Endothelial cell of umbilical vein (primary cell): ENCODE data around the gene PTP4A1. TPM values are rescaled to one million over a fixed set of nuclear protein-coding genes. Genes with fewer than 3 reads are reported as not detected.

Experiments
- BruUV-seq: library from RNA; stranded (reverse); fragments of 400-500 nt; replicated peaks from 2 replicates; lab custom pipeline; 2021; lab: Mats Ljungman, UMichigan
- CTCF ChIA-PET: fragments of 300-600, 350-600 bp; sonication (Branson Sonifier 250); formaldehyde crosslinking; loops from one replicate; lab custom pipeline; 2021; ENCODE audit warnings: antibody characterized with exemption, inconsistent platforms; lab: Charles Lee
- POLR2A ChIA-PET: fragments of 300-600, 350-600 bp; sonication (Branson Sonifier 250); formaldehyde crosslinking; loops from one replicate; lab custom pipeline; 2021; ENCODE audit warnings: antibody characterized with exemption, inconsistent platforms; lab: Charles Lee
- DNase-seq: peaks from one replicate; pipeline ENCODE4 v3.0.0-alpha.2; 2011; ENCODE audit warnings: low read depth, low spot score
- FAIRE-seq: peaks from 2 replicates; lab custom pipeline; 2011; peaks lifted over from hg19 to GRCh38; lab: Jason Lieb, UNC
- H2AFZ ChIP-seq: 2 replicates; pipeline ENCODE4 v1.6.0; 2012; ENCODE audit warnings: low read depth, low read length, control low read depth, inconsistent platforms
- H3K27ac ChIP-seq: 2 replicates; pipeline ENCODE4 v1.5.1; 2011; ENCODE audit warnings: low read depth, mild to moderate bottlenecking, control low read depth, low read length, moderate library complexity; ENCODE audit not compliant: insufficient read depth
- H3K27me3 ChIP-seq, 2 experiments: 2 replicates each; pipeline versions ENCODE4 v1.6.0 to v1.6.1; 2011; ENCODE audit warnings: low read length in 2 of 2, mixed read lengths in 1 of 2; ENCODE audit not compliant: control insufficient read depth in 2 of 2, insufficient read depth in 2 of 2
- H3K36me3 ChIP-seq, 2 experiments: 2 replicates in 1 of 2; 3 replicates in 1 of 2; pipeline ENCODE4 v1.5.1; 2011; ENCODE audit warnings: low read length in 2 of 2, mild to moderate bottlenecking in 1 of 2, moderate library complexity in 1 of 2; ENCODE audit not compliant: control insufficient read depth in 2 of 2, insufficient read depth in 2 of 2; ENCODE audit errors: extremely low read depth in 1 of 2
- H3K4me1 ChIP-seq: 3 replicates; pipeline ENCODE4 v1.5.1; 2011; ENCODE audit warnings: mild to moderate bottlenecking, low read length; ENCODE audit not compliant: control insufficient read depth, insufficient read depth; ENCODE audit errors: extremely low read depth
- H3K4me2 ChIP-seq: 2 replicates; pipeline ENCODE4 v1.6.1; 2011; ENCODE audit warnings: low read length, control low read depth, mixed read lengths; ENCODE audit not compliant: insufficient read depth
- H3K4me3 ChIP-seq, 3 experiments: fragments of 200-600 bp in 1 of 3; sonication (generic), shearing (Covaris generic) in 1 of 3; replicated peaks in 1 of 3; 2 replicates each; pipeline ENCODE4 v1.5.1; 2011 to 2016; ENCODE audit warnings: control low read depth in 3 of 3, low read length in 3 of 3, mild to moderate bottlenecking in 2 of 3, inconsistent platforms in 1 of 3, low read depth in 1 of 3, moderate library complexity in 1 of 3; ENCODE audit not compliant: insufficient read depth in 1 of 3
- H3K79me2 ChIP-seq: 2 replicates; pipeline ENCODE4 v1.6.0; 2012; ENCODE audit warnings: low read length, inconsistent platforms; ENCODE audit not compliant: control insufficient read depth, insufficient read depth
- H3K9ac ChIP-seq: replicated peaks from 2 replicates; pipeline ENCODE3; 2011; ENCODE audit warnings: low read length, control low read depth; ENCODE audit not compliant: insufficient read depth; ENCODE audit errors: extremely low read depth
- H3K9me1 ChIP-seq: replicated peaks from 3 replicates; pipeline ENCODE4 v1.6.0; 2011; ENCODE audit warnings: mild to moderate bottlenecking, low read length; ENCODE audit not compliant: control insufficient read depth, insufficient read depth; ENCODE audit errors: extremely low read depth
- H3K9me3 ChIP-seq: replicated peaks from 2 replicates; pipeline ENCODE4 v1.5.1; 2012; ENCODE audit warnings: low read length, inconsistent platforms; ENCODE audit not compliant: control insufficient read depth, insufficient read depth
- H4K20me1 ChIP-seq: replicated peaks from 2 replicates; pipeline ENCODE3; 2011; ENCODE audit warnings: mild to moderate bottlenecking, low read length; ENCODE audit not compliant: control insufficient read depth, insufficient read depth; ENCODE audit errors: extremely low read depth
- CTCF ChIP-seq, 2 donors: IDR thresholded peaks; 1 replicate in 1 of 2; 2 replicates in 1 of 2; pipeline ENCODE4 v1.5.1; 2011; ENCODE audit warnings: low read length in 2 of 2, mild to moderate bottlenecking in 2 of 2, moderate library complexity in 2 of 2, control low read depth in 1 of 2, inconsistent platforms in 1 of 2, low read depth in 1 of 2; ENCODE audit not compliant: insufficient read depth in 1 of 2; ENCODE audit errors: extremely low read depth in 1 of 2
- EZH2 ChIP-seq: IDR thresholded peaks from 2 replicates; pipeline ENCODE4 v1.6.1; 2012; ENCODE audit warnings: borderline replicate concordance, low read depth, mild to moderate bottlenecking, moderate library complexity, low read length, inconsistent platforms; ENCODE audit not compliant: severe bottlenecking
- FOS ChIP-seq: IDR thresholded peaks from 2 replicates; pipeline ENCODE4 v1.6.1; 2011; ENCODE audit warnings: mild to moderate bottlenecking, low read length, moderate library complexity, borderline replicate concordance; ENCODE audit not compliant: insufficient read depth
- GATA2 ChIP-seq: IDR thresholded peaks from 2 replicates; pipeline ENCODE4 v1.7.0; 2011; ENCODE audit warnings: low read depth, mild to moderate bottlenecking, moderate library complexity, mixed read lengths, low read length; ENCODE audit not compliant: insufficient read length, insufficient read depth
- JUN ChIP-seq: IDR thresholded peaks from 2 replicates; pipeline ENCODE4 v1.6.1; 2011; ENCODE audit warnings: borderline replicate concordance, low read depth; ENCODE audit not compliant: insufficient read length, insufficient read depth
- MAX ChIP-seq: IDR thresholded peaks from 2 replicates; pipeline ENCODE4 v1.6.1; 2011; ENCODE audit not compliant: insufficient read depth, insufficient read length
- MYC ChIP-seq: IDR thresholded peaks from one replicate; pipeline ENCODE4 v1.6.1; 2011; ENCODE audit warnings: mild to moderate bottlenecking, low read depth, low read length
- POLR2A ChIP-seq: IDR thresholded peaks from 2 replicates; pipeline ENCODE4 v1.6.1; 2012; ENCODE audit warnings: low read depth, mild to moderate bottlenecking, control low read depth, low read length
- POLR2AphosphoS5 ChIP-seq: IDR thresholded peaks from 2 replicates; pipeline ENCODE4 v1.6.1; 2012; ENCODE audit warnings: low read depth, mild to moderate bottlenecking, control low read depth, low read length, moderate library complexity; ENCODE audit not compliant: insufficient read depth
- dilution Hi-C: fragments of 300-500 bp; cut with MboI; formaldehyde crosslinking; loops from one replicate; pipeline ENCODE4 v1.15.0; 2019; ENCODE audit warnings: low sequenced_read_pairs; ENCODE audit not compliant: extremely low pct_ligation_motif_present
- intact Hi-C: fragments of 100-400 bp; cut with micrococcal nuclease; formaldehyde crosslinking; loops from one replicate; pipeline ENCODE4 v1.10.0; 2022
- polyA plus RNA-seq, 4 experiments: library from polyadenylated mRNA; depleted of rRNA in 3 of 4; stranded (reverse) in 3 of 4; unstranded in 1 of 4; fragments of >200 nt; gene quantifications; 2 replicates each; pipeline versions ENCODE4 v1.2.1 to v1.2.3, GENCODE V29; 2011 to 2012; ENCODE audit warnings: missing spikeins in 1 of 4
- total RNA-seq: library from RNA; stranded (reverse); gene quantifications from 2 replicates; pipeline ENCODE4 v1.2.3, GENCODE V29; 2021

Gene PTP4A1
- total and polyA plus RNA-seq, 2 donors (not counting 3 experiments of a cell fraction or from before 2014, with no cell fraction given): 10.8 to 58.4 TPM

DNA sequence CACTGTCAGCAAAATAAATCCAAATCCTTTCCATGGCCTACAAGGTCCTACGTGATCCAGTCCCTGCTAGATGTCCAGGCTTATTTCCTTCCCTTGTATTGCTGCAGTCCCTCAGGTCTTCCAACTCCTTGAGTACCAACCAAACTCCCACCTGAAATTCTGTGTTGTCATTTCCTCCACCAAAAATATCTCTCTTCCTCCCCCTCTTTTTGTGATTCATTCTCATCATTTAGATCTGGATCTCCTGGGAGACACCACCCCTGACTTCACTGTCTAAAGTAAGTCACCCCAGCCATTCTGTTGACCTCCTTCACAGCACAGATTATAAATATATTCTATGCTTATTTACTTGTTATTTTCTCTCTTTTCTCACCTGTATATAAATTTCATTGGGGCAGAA, 9.0 kb upstream of the PTP4A1 start:
- DNase-seq: no peak
- Histone ChIP-seq H3K4me3 (no peak overlapping the region), H2AFZ (no peak overlapping the region), H3K4me2 (no peak overlapping the region), H3K9me3 (no peaks in the 10 kb centered on the region), H3K79me2 (no peaks in the 10 kb centered on the region), H3K9ac (no peak overlapping the region), H3K4me1 (no peaks in the 10 kb centered on the region), H3K27ac (no peak overlapping the region), H4K20me1 (no peaks in the 10 kb centered on the region), H3K9me1 (no peaks in the 10 kb centered on the region), H3K27me3 (peaks cover 3 to 8% of the 10 kb centered on the region in 2 experiments), H3K36me3 (no peaks in the 10 kb centered on the region)
- CTCF ChIA-PET: no interaction called here
- dilution Hi-C loops (no loop called here), intact Hi-C loops (no loop called here)
- POLR2A ChIA-PET: no interaction called here
- no peak for FAIRE-seq
- BruUV-seq: no TSS peak
- TF ChIP-seq CTCF (IDR thresholded peaks at IDR 0.05; ENCODE audit: extremely low read depth in 1 of 2, insufficient read depth in 1 of 2, low read depth in 1 of 2, low read length in 2 of 2) (no peak), JUN (no peak), POLR2A (no peak), GATA2 (no peak)

GRCh38 chr6:63565058-63565726, 7.1 kb upstream of the PTP4A1 start:
- ChIA-PET POLR2A (no interaction called here), CTCF (interaction anchor here (1.2 to 1.5 kb wide), 1 partner anchor 33 kb away, joined by 3 read pairs; no protein-coding TSS in a partner anchor)

More at GRCh38 chr6:63565058-63565726, 7.1 kb upstream of the PTP4A1 start:
- dilution Hi-C loops (no loop called here), intact Hi-C loops (no loop called here)
- Histone ChIP-seq H3K9me3 (no peaks in the 10 kb centered on the region), H4K20me1 (no peaks in the 10 kb centered on the region), H3K27me3 (peaks cover 6 to 14% of the 10 kb centered on the region in 2 experiments), H3K9ac (no peak overlapping the region), H2AFZ (no peak overlapping the region), H3K4me2 (no peak overlapping the region), H3K79me2 (no peaks in the 10 kb centered on the region), H3K9me1 (no peaks in the 10 kb centered on the region), H3K4me1 (no peaks in the 10 kb centered on the region), H3K27ac (no peak overlapping the region), H3K36me3 (no peaks in the 10 kb centered on the region), H3K4me3 (no peak overlapping the region)
- no peak for FAIRE-seq
- BruUV-seq: no TSS peak
- DNase-seq: no peak
- no peak for TF ChIP-seq POLR2AphosphoS5
- no peak for TF ChIP-seq JUN
- no peak for TF ChIP-seq POLR2A
- TF ChIP-seq MAX: no peak
- no peak for TF ChIP-seq GATA2
- no peak for TF ChIP-seq MYC
- TF ChIP-seq EZH2: no peak
- no peak for TF ChIP-seq CTCF (IDR thresholded peaks at IDR 0.05; ENCODE audit: extremely low read depth in 1 of 2, insufficient read depth in 1 of 2, low read depth in 1 of 2, low read length in 2 of 2)
- no peak for TF ChIP-seq FOS
